Measurements from ENCODE around the gene MFAP2. TPM values are rescaled to one million over a fixed set of nuclear protein-coding genes. Genes with fewer than 3 reads are reported as not detected.
"Not testable (repeated sequence)": the region's sequence is repeated elsewhere in the genome, so short reads cannot be mapped to it uniquely, and the experiment has no call there.

The MFAP2 gene
- total and polyA plus RNA-seq, 2 donors = 5.6 to 6.8 TPM

DNA sequence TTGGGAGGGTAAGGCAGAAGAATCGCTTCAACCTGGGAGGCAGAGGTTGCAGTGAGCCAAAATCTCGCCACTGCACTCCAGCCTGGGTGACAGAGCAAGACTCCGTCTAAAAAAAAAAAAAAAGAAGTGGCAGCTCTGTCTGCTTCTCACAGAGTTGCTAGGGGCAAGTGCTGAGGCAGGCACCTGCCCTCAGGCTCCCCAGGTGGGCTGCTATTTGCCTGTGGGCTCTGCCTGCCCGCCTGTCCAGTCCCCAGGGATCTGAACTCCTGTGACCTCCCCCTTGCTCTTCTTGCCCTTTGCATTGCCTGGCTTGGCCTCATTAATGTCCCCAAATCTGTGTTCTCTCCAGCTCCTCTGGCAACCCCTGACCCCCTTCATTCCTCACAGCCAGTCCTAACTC is 28.0 kb downstream of the MFAP2 start:
- not testable (repeated sequence) for H3K27ac ChIP-seq (ENCODE audit: low read depth in 1 of 2, low read length in 1 of 2); H3K4me3 ChIP-seq (ENCODE audit: low read length in 2 of 2); H3K27me3 ChIP-seq (ENCODE audit: control insufficient read depth in 2 of 2, insufficient read depth in 1 of 2, low read length in 1 of 2); DNase-seq (ENCODE audit: low read depth in 6 of 9, low spot score in 9 of 9); H3K9me3 ChIP-seq (ENCODE audit: control insufficient read depth in 2 of 2, insufficient read depth in 1 of 2, low read length in 1 of 2); H3K4me1 ChIP-seq (ENCODE audit: control insufficient read depth in 2 of 2, insufficient read depth in 2 of 2, low read length in 2 of 2)
- WGBS = 97% methylated on average over 4 of the region's 4 CpGs
- H3K36me3 ChIP-seq (ENCODE audit: control insufficient read depth in 2 of 2, insufficient read depth in 2 of 2, low read length in 1 of 2) = peaks cover 8 to 42% of the 10 kb centered on the region in 2 donors

DNA sequence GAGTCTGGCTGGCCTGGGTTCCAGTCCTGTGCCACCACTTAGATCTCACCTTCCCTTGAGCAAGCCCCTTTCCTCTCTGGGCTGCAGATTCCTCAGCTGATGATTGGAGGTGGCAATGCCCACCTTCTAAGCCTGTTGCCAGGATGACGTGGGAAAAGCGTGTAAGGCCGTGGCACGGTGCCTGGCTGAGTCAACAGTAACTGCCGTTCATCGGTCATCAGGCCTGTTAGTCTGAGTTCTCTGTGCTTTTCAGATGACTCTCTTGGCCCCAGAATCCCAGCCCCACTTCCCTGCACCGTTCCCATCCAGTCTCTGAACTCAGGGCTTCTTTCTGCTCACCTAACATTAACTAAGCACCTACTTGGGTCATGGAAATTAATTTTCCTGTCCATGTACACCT is 31.4 kb downstream of the MFAP2 start:
- WGBS = 96% methylated on average over 7 of the region's 7 CpGs
- not testable (repeated sequence) for H3K27ac ChIP-seq (ENCODE audit: low read depth in 1 of 2, low read length in 1 of 2); H3K27me3 ChIP-seq (ENCODE audit: control insufficient read depth in 2 of 2, insufficient read depth in 1 of 2, low read length in 1 of 2); H3K4me3 ChIP-seq (ENCODE audit: low read length in 2 of 2); DNase-seq (ENCODE audit: low read depth in 6 of 9, low spot score in 9 of 9); H3K9me3 ChIP-seq (ENCODE audit: control insufficient read depth in 2 of 2, insufficient read depth in 1 of 2, low read length in 1 of 2); H3K4me1 ChIP-seq (ENCODE audit: control insufficient read depth in 2 of 2, insufficient read depth in 2 of 2, low read length in 2 of 2)
- peaks cover 19 to 32% of the 10 kb centered on the region in 2 donors for H3K36me3 ChIP-seq (ENCODE audit: control insufficient read depth in 2 of 2, insufficient read depth in 2 of 2, low read length in 1 of 2)

DNA sequence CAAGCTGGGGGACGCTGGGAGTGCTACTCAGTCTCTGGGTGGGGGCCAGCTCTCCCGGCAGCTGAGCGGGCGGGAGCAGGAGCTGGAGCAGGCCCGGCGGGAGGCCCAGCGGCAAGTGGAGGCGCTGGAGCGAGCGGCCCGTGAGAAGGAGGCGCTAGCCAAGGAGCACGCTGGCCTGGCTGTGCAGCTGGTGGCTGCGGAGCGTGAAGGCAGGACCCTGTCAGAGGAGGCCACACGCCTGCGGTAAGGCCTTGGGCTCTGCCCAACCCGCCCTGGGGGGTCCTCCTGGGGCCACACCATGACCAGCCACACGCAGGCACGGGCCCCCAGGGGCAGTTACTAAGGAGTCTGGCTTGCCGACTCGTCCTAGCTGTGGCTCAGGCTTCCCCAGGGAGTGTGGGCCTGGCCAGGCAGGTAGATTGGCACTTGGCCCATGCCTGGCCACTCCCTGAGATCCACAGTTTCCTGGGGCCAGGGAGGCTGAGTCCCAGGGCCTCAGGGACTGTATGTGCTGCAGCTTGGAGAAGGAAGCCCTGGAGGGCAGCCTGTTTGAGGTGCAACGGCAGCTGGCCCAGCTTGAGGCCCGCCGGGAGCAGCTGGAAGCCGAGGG is 32.0 kb downstream of the MFAP2 start:
- not testable (repeated sequence) for DNase-seq (ENCODE audit: low read depth in 6 of 9, low spot score in 9 of 9); H3K4me1 ChIP-seq (ENCODE audit: control insufficient read depth in 2 of 2, insufficient read depth in 2 of 2, low read length in 2 of 2); H3K27ac ChIP-seq (ENCODE audit: low read depth in 1 of 2, low read length in 1 of 2); H3K9me3 ChIP-seq (ENCODE audit: control insufficient read depth in 2 of 2, insufficient read depth in 1 of 2, low read length in 1 of 2); H3K4me3 ChIP-seq (ENCODE audit: low read length in 2 of 2); H3K27me3 ChIP-seq (ENCODE audit: control insufficient read depth in 2 of 2, insufficient read depth in 1 of 2, low read length in 1 of 2)
- WGBS = 95% methylated on average over 26 of the region's 26 CpGs
- H3K36me3 ChIP-seq (ENCODE audit: control insufficient read depth in 2 of 2, insufficient read depth in 2 of 2, low read length in 1 of 2) = peaks cover 19 to 38% of the 10 kb centered on the region in 2 donors

DNA sequence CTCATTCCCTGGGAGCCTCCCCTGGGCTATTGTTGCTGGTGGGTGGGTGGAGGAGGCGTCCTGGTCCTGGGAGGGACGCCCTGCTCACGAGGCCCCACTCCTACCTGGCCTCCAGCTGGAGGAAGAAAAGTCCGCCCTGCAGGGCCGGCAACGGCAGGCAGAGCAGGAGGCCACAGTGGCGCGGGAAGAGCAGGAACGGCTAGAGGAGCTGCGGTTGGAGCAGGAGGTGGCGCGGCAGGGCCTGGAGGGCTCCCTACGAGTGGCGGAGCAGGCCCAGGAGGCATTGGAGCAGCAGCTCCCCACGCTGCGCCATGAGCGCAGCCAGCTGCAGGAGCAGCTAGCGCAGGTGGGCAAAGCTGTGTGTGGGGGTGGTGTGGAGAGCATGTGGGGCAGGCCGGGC is 33.8 kb downstream of the MFAP2 start:
- Histone ChIP-seq H3K9me3 (ENCODE audit: control insufficient read depth in 2 of 2, insufficient read depth in 1 of 2, low read length in 1 of 2) (peaks cover 0 to 2% of the 10 kb centered on the region in 2 donors), H3K4me3 (ENCODE audit: low read length in 2 of 2) (no peak overlapping the region), H3K36me3 (ENCODE audit: control insufficient read depth in 2 of 2, insufficient read depth in 2 of 2, low read length in 1 of 2) (peaks cover 22 to 42% of the 10 kb centered on the region in 2 donors), H3K4me1 (ENCODE audit: control insufficient read depth in 2 of 2, insufficient read depth in 2 of 2, low read length in 2 of 2) (no peaks in the 10 kb centered on the region), H3K27ac (ENCODE audit: low read depth in 1 of 2, low read length in 1 of 2) (no peak overlapping the region), H3K27me3 (ENCODE audit: control insufficient read depth in 2 of 2, insufficient read depth in 1 of 2, low read length in 1 of 2) (no peaks in the 10 kb centered on the region)
- DNase-seq (ENCODE audit: low read depth in 6 of 9, low spot score in 9 of 9) = no peak
- 97% methylated on average over 19 of the region's 19 CpGs for WGBS

DNA sequence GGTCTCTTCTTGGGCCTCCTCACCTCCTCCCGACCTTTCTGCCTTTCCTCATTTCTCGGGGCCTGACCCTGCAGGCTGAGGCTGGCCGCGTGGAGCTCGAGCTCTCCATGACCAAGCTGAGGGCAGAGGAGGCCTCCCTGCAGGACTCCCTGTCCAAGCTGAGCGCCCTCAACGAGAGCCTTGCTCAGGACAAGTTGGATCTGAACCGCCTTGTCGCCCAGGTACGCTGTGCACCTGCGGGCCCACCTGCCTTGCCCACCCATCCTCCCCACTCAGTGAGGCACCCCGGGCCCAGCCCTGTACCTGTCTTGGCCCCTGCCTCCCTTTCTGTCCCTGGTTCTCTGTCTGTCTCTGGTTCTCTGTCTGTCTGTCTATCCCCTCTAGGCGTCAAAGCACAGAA is 34.2 kb downstream of the MFAP2 start:
- 94% methylated on average over 13 of the region's 13 CpGs for WGBS
- peaks cover 22 to 43% of the 10 kb centered on the region in 2 donors for H3K36me3 ChIP-seq (ENCODE audit: control insufficient read depth in 2 of 2, insufficient read depth in 2 of 2, low read length in 1 of 2)
- H3K27me3 ChIP-seq (ENCODE audit: control insufficient read depth in 2 of 2, insufficient read depth in 1 of 2, low read length in 1 of 2); H3K9me3 ChIP-seq (ENCODE audit: control insufficient read depth in 2 of 2, insufficient read depth in 1 of 2, low read length in 1 of 2); H3K4me1 ChIP-seq (ENCODE audit: control insufficient read depth in 2 of 2, insufficient read depth in 2 of 2, low read length in 2 of 2); H3K27ac ChIP-seq (ENCODE audit: low read depth in 1 of 2, low read length in 1 of 2); H3K4me3 ChIP-seq (ENCODE audit: low read length in 2 of 2); DNase-seq (ENCODE audit: low read depth in 6 of 9, low spot score in 9 of 9): not testable (repeated sequence)

DNA sequence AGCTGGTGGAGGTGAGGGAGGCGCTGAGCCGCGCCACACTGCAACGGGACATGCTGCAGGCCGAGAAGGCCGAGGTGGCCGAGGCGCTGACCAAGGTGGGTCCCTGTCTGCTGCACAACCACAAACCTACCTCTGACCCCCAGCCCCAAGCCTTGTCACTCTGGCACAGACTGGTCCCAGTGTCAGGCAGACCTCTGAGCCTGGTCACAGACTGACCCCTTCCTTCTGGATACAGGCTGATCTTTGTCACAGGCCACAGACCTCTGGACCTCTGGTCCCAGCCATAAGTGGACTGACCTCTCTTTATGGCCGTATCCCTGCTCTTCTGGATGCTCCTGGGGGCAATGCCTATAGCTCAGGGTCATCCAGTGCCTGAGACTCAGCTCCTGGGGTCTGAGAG is 34.9 kb downstream of the MFAP2 start:
- WGBS = 97% methylated on average over 6 of the region's 9 CpGs
- H3K27me3 ChIP-seq (ENCODE audit: control insufficient read depth in 2 of 2, insufficient read depth in 1 of 2, low read length in 1 of 2); H3K4me3 ChIP-seq (ENCODE audit: low read length in 2 of 2); DNase-seq (ENCODE audit: low read depth in 6 of 9, low spot score in 9 of 9); H3K4me1 ChIP-seq (ENCODE audit: control insufficient read depth in 2 of 2, insufficient read depth in 2 of 2, low read length in 2 of 2); H3K27ac ChIP-seq (ENCODE audit: low read depth in 1 of 2, low read length in 1 of 2); H3K9me3 ChIP-seq (ENCODE audit: control insufficient read depth in 2 of 2, insufficient read depth in 1 of 2, low read length in 1 of 2): not testable (repeated sequence)
- H3K36me3 ChIP-seq (ENCODE audit: control insufficient read depth in 2 of 2, insufficient read depth in 2 of 2, low read length in 1 of 2) = peaks cover 22 to 47% of the 10 kb centered on the region in 2 donors

DNA sequence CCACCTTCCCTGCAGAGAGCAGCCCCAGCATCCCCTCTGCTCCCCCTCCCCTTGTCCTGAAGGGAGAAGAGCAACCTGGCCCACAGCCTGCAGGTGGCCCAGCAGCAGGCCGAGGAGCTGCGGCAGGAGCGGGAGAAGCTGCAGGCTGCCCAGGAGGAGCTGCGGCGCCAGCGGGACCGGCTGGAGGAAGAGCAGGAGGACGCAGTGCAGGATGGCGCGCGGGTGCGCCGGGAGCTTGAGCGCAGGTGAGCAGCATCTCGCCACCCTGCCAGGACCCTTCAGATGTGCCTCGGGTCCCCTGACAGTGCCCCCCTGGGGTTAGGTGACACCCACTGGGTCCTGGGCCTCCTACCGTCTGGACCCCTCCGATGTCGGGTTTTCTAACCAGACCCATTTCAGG is 36.4 kb downstream of the MFAP2 start:
- H3K36me3 ChIP-seq (ENCODE audit: control insufficient read depth in 2 of 2, insufficient read depth in 2 of 2, low read length in 1 of 2) = peaks cover 22 to 55% of the 10 kb centered on the region in 2 donors
- H3K9me3 ChIP-seq (ENCODE audit: control insufficient read depth in 2 of 2, insufficient read depth in 1 of 2, low read length in 1 of 2) = peaks cover 0 to 2% of the 10 kb centered on the region in 2 donors
- H3K4me3 ChIP-seq (ENCODE audit: low read length in 2 of 2) = no peak overlapping the region
- no peak overlapping the region for H3K27ac ChIP-seq (ENCODE audit: low read depth in 1 of 2, low read length in 1 of 2)
- 98% methylated on average over 19 of the region's 19 CpGs for WGBS
- no peaks in the 10 kb centered on the region for H3K27me3 ChIP-seq (ENCODE audit: control insufficient read depth in 2 of 2, insufficient read depth in 1 of 2, low read length in 1 of 2)
- H3K4me1 ChIP-seq (ENCODE audit: control insufficient read depth in 2 of 2, insufficient read depth in 2 of 2, low read length in 2 of 2) = no peaks in the 10 kb centered on the region
- DNase-seq (ENCODE audit: low read depth in 6 of 9, low spot score in 9 of 9) = no peak

DNA sequence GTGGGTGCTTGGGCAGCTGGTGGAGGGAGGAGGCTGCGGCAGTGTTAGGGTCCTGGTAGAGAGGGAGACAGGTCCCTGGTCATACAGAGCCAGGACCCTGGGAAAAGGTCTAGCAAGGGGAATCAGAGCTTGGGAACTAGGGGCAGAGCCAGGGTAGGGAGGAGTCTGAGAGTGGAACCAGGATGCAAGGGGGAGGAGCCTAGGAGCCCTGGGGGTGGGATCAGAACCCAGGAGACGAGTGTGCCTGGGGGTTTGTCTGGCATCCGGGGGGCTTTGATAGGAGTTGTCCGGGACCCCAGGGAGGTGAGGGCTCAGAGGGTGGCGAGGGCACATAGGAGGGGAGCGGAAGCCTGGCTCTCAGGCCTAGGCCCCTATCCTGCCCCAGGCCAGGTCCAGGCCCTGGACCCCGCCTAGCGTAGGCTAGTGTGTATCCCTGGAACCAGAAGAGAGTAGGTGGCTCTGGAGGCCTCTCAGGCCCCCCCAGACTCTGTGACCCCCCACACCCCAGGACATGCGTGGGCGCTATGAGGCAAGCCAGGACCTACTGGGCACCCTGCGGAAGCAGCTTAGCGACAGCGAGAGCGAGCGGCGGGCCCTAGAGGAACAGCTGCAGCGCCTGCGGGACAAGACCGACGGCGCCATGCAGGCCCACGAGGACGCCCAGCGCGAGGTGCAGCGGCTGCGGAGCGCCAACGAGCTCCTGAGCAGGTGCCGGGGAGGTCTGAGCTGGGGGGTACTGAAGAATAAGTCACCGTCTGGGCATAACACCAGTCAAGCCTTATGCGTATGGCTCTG is 40.8 kb downstream of the MFAP2 start:
- H3K4me3 ChIP-seq (ENCODE audit: low read length in 2 of 2) = not testable (repeated sequence)
- 97% methylated on average over 32 of the region's 32 CpGs for WGBS

More for the DNA sequence above, 40.8 kb downstream of the MFAP2 start:
- H3K27ac ChIP-seq (ENCODE audit: low read depth in 1 of 2, low read length in 1 of 2); H3K4me1 ChIP-seq (ENCODE audit: control insufficient read depth in 2 of 2, insufficient read depth in 2 of 2, low read length in 2 of 2); DNase-seq (ENCODE audit: low read depth in 6 of 9, low spot score in 9 of 9); H3K9me3 ChIP-seq (ENCODE audit: control insufficient read depth in 2 of 2, insufficient read depth in 1 of 2, low read length in 1 of 2); H3K27me3 ChIP-seq (ENCODE audit: control insufficient read depth in 2 of 2, insufficient read depth in 1 of 2, low read length in 1 of 2): not testable (repeated sequence)
- H3K36me3 ChIP-seq (ENCODE audit: control insufficient read depth in 2 of 2, insufficient read depth in 2 of 2, low read length in 1 of 2) = peaks cover 12 to 56% of the 10 kb centered on the region in 2 donors

Data from thymus (tissue), 11 donors.